GM19351 (cell line): ENCODE data around the gene EID2B.

Experiments used
- ATAC-seq: cut with Tn5 transposase; IDR thresholded peaks from one replicate; pipeline ENCODE4 v1.9.1; 2021; ENCODE audit warnings: mild to moderate bottlenecking, moderate library complexity; ENCODE audit not compliant: unreplicated experiment

EID2B gene

DNA sequence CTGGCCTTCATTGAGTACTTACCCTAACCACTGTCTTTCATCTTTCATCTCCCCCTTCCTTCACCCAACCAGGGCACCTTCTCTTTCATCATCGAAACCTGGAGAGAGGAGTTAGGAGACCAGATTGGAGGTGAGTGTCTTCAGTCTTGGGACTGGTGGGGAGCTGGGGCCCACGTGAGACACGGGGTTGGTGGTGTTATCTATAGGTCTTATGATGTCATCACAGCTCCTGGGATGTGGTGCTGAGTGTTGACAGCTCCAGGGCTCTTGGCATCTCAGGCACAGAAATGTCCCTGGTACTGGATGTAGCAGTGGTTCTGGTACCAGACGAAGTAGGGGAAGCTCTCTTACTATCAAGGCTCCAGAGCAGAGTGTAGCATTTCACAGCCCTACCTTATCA, 32.1 kb downstream of the EID2B start:
- ATAC-seq, result no peak

DNA sequence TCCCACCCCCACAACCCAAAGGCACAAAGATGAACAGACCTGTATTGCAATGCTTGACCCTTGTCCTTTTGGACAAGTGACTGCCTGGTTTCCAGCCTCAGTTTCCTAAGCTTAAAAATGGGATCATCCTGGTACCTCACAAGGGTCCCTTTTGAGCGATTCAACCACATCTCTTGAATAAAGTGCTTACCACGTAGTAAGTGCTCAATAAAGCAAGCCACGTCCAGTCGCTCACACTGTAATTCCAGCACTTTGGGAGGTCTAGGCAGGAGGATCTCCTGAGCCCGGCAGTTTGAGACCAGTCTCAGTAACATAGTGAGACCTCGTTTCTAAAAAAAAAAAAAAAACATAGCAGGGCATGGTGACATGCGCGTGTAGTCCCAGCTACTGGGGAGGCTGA, 32.7 kb downstream of the EID2B start:
- ATAC-seq, result no peak

DNA sequence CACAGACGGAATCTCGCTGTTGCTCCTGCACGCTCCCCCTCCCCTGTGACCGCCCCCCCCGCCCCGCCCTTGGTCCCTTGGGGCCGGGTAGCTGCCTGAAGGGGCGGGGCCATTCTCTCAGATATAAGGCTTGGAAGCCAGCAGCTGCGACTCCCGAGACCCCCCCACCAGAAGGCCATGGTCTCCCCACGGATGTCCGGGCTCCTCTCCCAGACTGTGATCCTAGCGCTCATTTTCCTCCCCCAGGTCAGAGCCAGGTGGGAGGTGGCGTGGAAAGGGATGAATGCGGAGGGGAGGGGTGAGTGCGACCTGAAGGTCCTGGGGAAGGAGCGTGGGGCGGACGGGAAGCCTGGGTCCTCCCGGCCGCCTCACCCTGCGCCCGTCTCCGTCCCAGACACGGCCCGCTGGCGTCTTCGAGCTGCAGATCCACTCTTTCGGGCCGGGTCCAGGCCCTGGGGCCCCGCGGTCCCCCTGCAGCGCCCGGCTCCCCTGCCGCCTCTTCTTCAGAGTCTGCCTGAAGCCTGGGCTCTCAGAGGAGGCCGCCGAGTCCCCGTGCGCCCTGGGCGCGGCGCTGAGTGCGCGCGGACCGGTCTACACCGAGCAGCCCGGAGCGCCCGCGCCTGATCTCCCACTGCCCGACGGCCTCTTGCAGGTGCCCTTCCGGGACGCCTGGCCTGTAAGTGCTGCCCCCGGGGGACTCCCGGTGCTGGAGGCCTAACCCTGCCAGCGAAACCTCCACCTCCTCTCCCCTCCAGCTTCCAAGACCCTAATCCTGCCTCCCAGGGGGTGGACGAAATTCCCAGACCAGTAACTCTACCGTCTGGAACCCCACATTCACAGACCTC, 33.6 kb downstream of the EID2B start, which contains the start of gene DLL3:
Gene DLL3, plus strand, starts transcription at position 150 of the 845 bp plus-strand sequence. Its CDS starts 28 bp downstream, at position 178.
- no peak for ATAC-seq

DNA sequence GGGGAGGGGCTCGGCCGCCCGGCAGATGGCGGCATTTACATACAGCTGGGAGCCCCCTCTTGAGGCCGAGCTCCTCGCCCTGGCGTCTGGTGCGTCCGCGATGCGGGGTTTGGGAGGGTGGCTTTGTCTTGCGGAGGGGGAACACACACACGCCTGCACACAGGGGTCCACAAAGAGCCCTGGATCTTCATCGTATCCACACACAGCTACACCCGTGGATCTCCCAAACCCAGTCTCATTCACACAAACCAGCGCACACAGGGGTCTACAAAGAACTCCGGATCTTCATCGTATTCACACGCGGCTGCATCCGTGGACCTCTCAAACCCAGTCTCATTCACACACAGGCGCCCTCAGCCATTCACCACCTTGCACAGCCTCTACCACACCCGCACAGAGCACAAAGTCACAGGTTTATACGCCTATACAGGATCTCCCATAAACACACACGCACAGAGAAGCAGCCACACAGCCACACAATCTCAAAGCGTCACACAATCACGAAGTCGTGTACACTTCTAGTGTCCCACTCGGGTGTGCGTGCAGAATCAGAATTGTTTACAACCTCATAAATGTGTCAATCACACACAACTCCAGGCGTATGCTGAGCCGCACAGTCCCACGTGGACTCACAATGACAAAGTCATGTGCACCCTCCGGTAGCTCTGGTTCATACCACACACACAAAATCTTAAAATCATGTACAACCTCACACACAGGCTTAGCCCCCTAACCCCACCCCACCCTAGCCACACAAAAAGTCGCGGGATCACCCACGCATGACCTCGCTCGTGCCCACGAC, 34.5 kb downstream of the EID2B start:
- no peak for ATAC-seq

DNA sequence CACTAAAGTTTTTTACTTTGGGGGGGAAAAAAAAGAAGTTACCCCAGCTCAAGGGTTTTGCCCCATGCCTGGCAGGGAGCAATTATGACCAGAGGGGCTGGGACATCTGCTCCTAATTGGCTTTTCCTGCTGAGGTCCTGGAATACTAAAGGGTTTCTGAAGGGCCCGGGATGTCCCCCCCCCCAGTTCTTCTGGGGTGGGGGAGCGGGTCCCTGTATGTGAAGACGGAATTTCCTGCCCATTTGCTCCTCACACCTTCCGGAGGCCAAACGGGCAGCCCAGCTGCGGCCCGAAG, 35.0 kb downstream of the EID2B start:
- ATAC-seq, result no peak

DNA sequence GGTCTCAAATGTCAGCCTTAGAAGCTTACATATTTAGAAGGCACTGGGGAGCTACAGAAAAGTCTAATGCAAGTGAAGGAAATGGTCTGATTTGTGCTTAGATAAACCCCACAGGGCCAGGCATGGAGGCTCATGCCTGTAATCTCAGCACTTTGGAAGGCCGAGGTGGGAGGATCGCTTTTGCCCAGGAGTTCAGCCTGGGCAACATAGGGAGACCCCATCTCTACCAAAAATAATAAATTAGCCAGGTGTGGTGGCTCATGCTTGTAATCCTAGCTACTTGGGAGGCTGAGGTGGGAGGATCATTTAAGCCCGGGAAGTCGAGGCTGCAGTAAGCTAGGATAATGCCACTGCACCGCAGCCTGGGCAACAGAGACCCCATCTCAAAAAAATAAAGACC, 36.6 kb downstream of the EID2B start:
- no peak for ATAC-seq

DNA sequence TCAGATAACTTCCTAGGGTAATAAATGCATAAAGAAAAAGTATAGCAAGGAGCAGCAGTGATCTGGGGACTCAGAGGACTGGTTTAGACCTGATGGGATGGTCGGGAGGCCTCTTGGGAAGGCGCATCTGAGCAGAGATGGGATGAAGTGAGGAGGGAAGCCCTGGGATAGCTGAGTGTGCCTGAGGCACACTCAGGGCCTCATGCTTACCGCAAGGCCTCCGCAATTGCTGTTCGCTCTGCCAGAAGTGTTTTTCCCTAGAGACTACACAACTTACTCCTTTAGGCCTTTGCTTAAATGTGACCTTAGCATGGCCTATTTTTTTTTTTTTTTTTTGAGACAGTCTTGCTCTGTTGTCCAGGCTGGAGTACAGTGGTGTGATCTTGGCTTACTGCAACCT, 38.0 kb downstream of the EID2B start:
- ATAC-seq, result no peak

DNA sequence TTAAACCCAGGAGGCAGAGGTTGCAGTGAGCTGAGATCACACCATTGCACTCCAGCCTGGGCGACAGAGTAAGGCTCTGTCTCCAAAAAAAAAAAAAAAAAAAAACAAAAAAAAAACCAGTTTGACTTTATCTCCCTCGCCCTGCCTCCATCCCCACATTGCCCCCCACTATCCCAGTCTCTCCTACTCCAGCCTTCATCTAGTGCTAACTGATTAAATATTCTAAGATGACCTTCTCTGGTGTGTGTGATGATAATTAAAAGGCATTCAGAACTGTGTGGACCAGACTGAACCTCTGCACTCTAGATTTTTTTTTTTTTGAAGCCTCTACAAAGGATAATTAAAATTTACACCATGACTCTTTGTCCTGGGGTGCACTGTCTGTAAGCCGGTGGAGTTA, 39.9 kb downstream of the EID2B start:
- no peak for ATAC-seq

DNA sequence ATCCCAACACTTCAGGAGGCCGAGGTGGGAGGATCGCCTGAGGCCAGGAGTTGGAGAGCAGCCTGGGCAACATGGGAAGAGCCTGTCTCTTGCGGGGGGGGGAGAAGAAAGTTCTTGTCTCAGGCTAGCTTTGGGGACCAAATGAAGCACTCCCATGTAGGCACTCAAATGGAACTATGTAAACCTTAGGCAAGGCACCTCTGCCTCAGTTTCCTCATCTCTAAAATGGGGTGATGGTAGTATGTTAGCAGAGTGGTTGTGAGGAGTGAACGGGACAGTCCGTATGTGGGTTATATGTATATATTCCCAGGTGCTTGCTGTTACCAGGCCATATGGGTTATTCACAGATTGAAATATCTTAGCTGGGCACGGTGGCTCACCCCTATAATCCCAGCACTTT, 40.4 kb downstream of the EID2B start:
- ATAC-seq, result no peak

DNA sequence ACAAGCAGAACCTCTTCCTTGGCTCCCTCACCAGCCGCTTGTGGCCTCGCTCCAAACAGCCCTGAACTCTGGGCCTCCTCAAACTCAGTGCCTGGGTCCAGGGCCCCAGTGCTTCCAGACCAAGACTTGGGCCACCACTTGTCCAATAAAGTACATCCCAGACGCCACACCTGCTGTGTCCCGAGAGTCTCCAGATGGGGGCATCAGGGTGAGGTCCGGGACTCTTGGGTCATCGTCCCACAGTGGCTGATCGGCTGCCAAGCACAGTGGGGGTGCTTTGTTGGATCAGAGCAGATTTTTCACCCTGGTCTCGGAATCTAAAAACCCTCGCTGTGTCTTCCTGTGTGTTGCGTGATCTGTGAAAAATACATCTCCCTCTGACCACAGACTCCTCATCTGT, 42.9 kb downstream of the EID2B start:
- ATAC-seq, result no peak

DNA sequence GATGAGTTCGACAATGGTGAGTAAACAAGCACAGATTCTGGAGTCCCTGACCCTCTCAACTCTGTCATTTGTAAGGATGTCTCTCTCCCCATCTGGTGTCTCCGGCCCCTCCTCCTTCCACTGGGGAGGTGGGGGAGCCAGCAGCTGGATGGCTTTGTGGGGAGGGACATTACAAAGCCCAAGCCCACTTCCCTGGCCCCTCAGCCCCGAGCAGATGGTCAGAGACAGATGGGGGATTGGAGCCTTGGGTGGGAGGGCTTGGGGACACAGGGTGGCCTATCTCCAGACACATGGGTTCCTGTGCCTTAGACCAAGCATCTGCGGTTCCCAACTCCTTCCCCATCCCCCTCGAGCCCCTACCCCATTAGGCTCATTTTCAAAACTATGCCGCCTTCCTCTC, 49.5 kb downstream of the EID2B start:
- no peak for ATAC-seq

DNA sequence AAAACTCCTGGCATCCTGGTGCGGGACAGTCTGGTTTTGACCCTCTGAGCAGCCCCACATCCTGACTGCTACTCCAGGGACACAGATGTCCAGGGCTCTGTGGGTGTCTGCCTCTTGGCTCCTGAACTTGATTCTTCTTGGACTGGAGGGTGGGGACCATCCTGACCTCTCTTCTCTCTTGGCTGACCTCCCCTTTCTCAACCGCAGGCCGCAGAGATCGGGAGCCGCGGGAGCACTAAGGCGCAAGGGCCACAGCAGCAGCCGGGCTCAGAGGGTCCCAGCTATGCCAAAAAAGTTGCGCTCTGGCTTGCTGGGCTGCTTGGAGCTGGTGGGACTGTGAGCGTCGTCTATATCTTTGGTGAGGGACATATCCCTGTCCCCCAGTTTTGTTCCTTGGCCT, 51.0 kb downstream of the EID2B start:
- no peak for ATAC-seq

DNA sequence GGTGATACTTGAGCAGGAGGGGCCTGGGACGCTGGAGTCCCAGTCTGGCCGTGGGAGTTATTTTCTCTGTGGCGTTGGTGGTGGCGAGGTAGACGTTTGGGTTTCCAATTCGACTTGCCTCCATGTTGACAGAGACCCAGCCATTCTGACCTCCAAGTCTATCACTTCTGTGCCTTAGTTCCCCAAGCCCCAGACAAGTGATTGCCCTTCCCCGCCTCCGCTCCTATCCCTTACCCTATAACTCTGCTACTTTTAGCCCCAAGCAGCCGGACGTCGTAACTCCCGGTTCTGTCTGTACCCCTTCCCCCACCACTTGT, 51.5 kb downstream of the EID2B start:
- no peak for ATAC-seq
